DOHH2 (cell line): Measurements from ENCODE around the gene ZDHHC18.

ENCODE experiments used
- CTCF ChIP-seq: fragments of 200-600 bp; sonication (generic); IDR thresholded peaks from one replicate; pipeline ENCODE4 v1.5.1; 2014; ENCODE audit warnings: antibody characterized with exemption, mild to moderate bottlenecking, low read depth, low read length; ENCODE audit not compliant: poor library complexity, severe bottlenecking
- EZH2phosphoT487 ChIP-seq: fragments of 200-600 bp; sonication (generic); IDR thresholded peaks from 2 replicates; pipeline ENCODE4 v1.6.1; 2017; ENCODE audit warnings: borderline replicate concordance, mild to moderate bottlenecking, antibody characterized with exemption, low read length, moderate library complexity, mixed read lengths

DNA sequence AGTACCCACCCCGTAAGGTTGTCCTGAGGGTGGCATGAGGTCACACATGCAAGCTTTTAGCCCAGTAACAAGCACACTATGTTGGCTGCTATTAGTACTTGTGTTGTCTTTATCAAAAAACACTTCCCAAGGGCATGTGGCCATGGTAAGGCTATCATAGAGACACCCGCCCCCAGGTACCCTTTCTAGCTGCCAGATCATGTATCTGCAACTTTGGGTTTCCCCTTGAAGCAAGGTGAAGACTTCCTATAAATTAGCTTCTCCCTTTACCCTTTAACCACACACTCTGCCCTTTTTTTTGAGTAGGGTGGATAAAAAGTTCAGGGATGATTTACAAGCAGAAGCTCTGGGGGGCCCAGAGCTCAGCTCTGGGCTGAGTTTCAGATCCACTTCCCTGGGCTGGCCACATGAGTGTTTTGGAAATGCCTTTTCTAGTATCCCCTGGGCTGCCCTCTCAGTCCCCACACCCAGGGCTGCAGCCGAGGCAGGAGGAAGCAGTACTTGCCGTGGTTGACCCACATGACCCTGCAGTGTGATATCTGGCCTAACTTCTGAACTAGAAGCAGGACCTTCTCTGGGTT is 2.0 kb downstream of the ZDHHC18 start:
- no peak for TF ChIP-seq CTCF
- TF ChIP-seq EZH2phosphoT487 = no peak
